B cell (primary cell): Measurements from ENCODE around the gene SLC6A18. TPM values are rescaled to one million over a fixed set of nuclear protein-coding genes. Genes with fewer than 3 reads are reported as not detected.

Experiments used
- ATAC-seq: fragments of 200-7000 bp; cut with Tn5 transposase; one replicate; pipeline ENCODE4 v1.10.0; 2021; ENCODE audit warnings: low read depth, mild to moderate bottlenecking, moderate number of reproducible peaks, moderate library complexity
- CTCF ChIA-PET: fragments of 350-600 bp; sonication (Branson Sonifier 250); formaldehyde crosslinking; loops from one replicate; lab custom pipeline; 2021; ENCODE audit warnings: antibody characterized with exemption, inconsistent platforms; lab: Charles Lee
- POLR2A ChIA-PET: fragments of 350-600 bp; sonication (Branson Sonifier 250); formaldehyde crosslinking; loops from one replicate; lab custom pipeline; 2021; ENCODE audit warnings: antibody characterized with exemption; lab: Charles Lee
- DNase-seq: peaks from one replicate; pipeline ENCODE4 v3.0.0; 2013
- H2AFZ ChIP-seq: 2 replicates; pipeline ENCODE4 v1.6.1; 2012; ENCODE audit warnings: mild to moderate bottlenecking, low read depth, low read length; ENCODE audit not compliant: insufficient read depth, poor library complexity, severe bottlenecking
- H3K27ac ChIP-seq, 2 donors: 1 replicate in 1 of 2; 2 replicates in 1 of 2; pipeline ENCODE4 v1.5.1; 2012 to 2013; ENCODE audit warnings: low read length in 2 of 2, mild to moderate bottlenecking in 2 of 2, moderate library complexity in 1 of 2
- H3K27me3 ChIP-seq, 4 experiments: fragments of 200-600 bp in 1 of 4; sonication (generic) in 1 of 4; replicated peaks in 1 of 4; 1 replicate in 2 of 4; 2 replicates in 2 of 4; pipeline versions ENCODE4 v1.6.1 to v1.7.0; 2013 to 2016; ENCODE audit warnings: low read length in 3 of 4, mild to moderate bottlenecking in 2 of 4, mixed read lengths in 1 of 4, moderate library complexity in 1 of 4; ENCODE audit not compliant: insufficient read depth in 4 of 4, control insufficient read depth in 3 of 4; ENCODE audit errors: control extremely low read depth in 1 of 4
- H3K36me3 ChIP-seq, 2 experiments: replicated peaks in 1 of 2; 1 replicate in 1 of 2; 2 replicates in 1 of 2; pipeline versions ENCODE4 v1.6.1 to v1.7.1; 2013; ENCODE audit warnings: low read length in 1 of 2; ENCODE audit not compliant: insufficient read depth in 2 of 2, control insufficient read depth in 1 of 2; ENCODE audit errors: control extremely low read depth in 1 of 2, extremely low read depth in 1 of 2
- H3K4me1 ChIP-seq, 2 donors: fragments of 200-600 bp in 1 of 2; sonication (generic) in 1 of 2; 1 replicate in 1 of 2; 2 replicates in 1 of 2; pipeline versions ENCODE4 v1.5.1 to v1.6.1; 2013 to 2017; ENCODE audit warnings: low read length in 2 of 2; ENCODE audit not compliant: control insufficient read depth in 2 of 2, insufficient read depth in 2 of 2
- H3K4me2 ChIP-seq: replicated peaks from 2 replicates; pipeline ENCODE3; 2012; ENCODE audit warnings: mild to moderate bottlenecking, low read depth, low read length; ENCODE audit not compliant: poor library complexity, severe bottlenecking
- H3K4me3 ChIP-seq, 5 experiments: fragments of 200-600 bp in 1 of 5; sonication (generic) in 1 of 5; 1 replicate in 3 of 5; 2 replicates in 2 of 5; pipeline versions ENCODE4 v1.5.1 to v1.7.0; 2011 to 2016; ENCODE audit warnings: low read length in 4 of 5, mild to moderate bottlenecking in 4 of 5, low read depth in 2 of 5, control low read depth in 1 of 5, moderate library complexity in 1 of 5; ENCODE audit not compliant: insufficient read depth in 1 of 5; ENCODE audit errors: control extremely low read depth in 1 of 5, extremely low read depth in 1 of 5
- H3K79me2 ChIP-seq: fragments of 200-600 bp; sonication (generic); one replicate; pipeline ENCODE4 v1.6.0; 2016; ENCODE audit warnings: low read length; ENCODE audit not compliant: control insufficient read depth, insufficient read depth
- H3K9ac ChIP-seq: fragments of 200-600 bp; sonication (generic); 2 replicates; pipeline ENCODE4 v1.6.1; 2017; ENCODE audit warnings: mild to moderate bottlenecking, low read length, moderate library complexity
- H3K9me3 ChIP-seq, 3 donors: one replicate each; pipeline versions ENCODE4 v1.6.1 to v1.7.1; 2013; ENCODE audit warnings: low read length in 2 of 3; ENCODE audit not compliant: control insufficient read depth in 2 of 3, insufficient read depth in 1 of 3; ENCODE audit errors: control extremely low read depth in 1 of 3
- H4K20me1 ChIP-seq: 2 replicates; pipeline ENCODE4 v1.6.0; 2012; ENCODE audit warnings: mild to moderate bottlenecking, low read length; ENCODE audit not compliant: insufficient read depth, control insufficient read depth, poor library complexity, severe bottlenecking
- H3K27ac Mint-ChIP-seq: one replicate; pipeline ENCODE4 v1.8.0; 2021; ENCODE audit warnings: mixed read lengths
- H3K27me3 Mint-ChIP-seq: one replicate; pipeline ENCODE4 v1.8.0; 2021; ENCODE audit warnings: mixed read lengths
- H3K4me1 Mint-ChIP-seq: one replicate; pipeline ENCODE4 v1.8.0; 2021; ENCODE audit warnings: mixed read lengths
- H3K4me3 Mint-ChIP-seq: one replicate; pipeline ENCODE4 v1.8.0; 2021; ENCODE audit warnings: mixed read lengths
- H3K9me3 Mint-ChIP-seq: one replicate; pipeline ENCODE4 v1.8.0; 2022; ENCODE audit warnings: mixed read lengths; ENCODE audit not compliant: insufficient read depth
- EZH2 ChIP-seq: IDR thresholded peaks from 2 replicates; pipeline ENCODE4 v1.6.1; 2012; ENCODE audit warnings: borderline replicate concordance, low read depth, mild to moderate bottlenecking, moderate library complexity, low read length; ENCODE audit not compliant: insufficient read depth, poor library complexity, severe bottlenecking
- WGBS: methylation state at CpG from one replicate; pipeline ENCODE4 v1.1.5; 2013; ENCODE audit warnings: missing lambda C conversion rate; ENCODE audit not compliant: insufficient coverage; 5-methylcytosine and 5-hydroxymethylcytosine counted together
- intact Hi-C: fragments of 100-400 bp; cut with micrococcal nuclease; formaldehyde crosslinking; loops from one replicate; pipeline ENCODE4 v1.10.0; 2022
- polyA plus RNA-seq: library from polyadenylated mRNA; depleted of rRNA; stranded (reverse); fragments of >200 nt; gene quantifications from 2 replicates; pipeline ENCODE4 v1.2.3, GENCODE V29; 2012
- total RNA-seq, 2 donors: library from RNA; stranded (reverse); fragments of 120-200 nt in 1 of 2; gene quantifications; 1 replicate in 1 of 2; 2 replicates in 1 of 2; pipeline versions ENCODE4 v1.2.3 to v1.2.4, GENCODE V29; 2013 to 2022
- TF ChIP-seq, protein P1 (sequence below): fragments of 200-600 bp; IDR thresholded peaks from one replicate; pipeline ENCODE4 v1.8.0; 2022; ENCODE audit warnings: antibody characterized with exemption, mild to moderate bottlenecking

SLC6A18 gene
- total and polyA plus RNA-seq, 2 donors (not counting 1 experiment from before 2014, with no cell fraction given), result not detected

DNA sequence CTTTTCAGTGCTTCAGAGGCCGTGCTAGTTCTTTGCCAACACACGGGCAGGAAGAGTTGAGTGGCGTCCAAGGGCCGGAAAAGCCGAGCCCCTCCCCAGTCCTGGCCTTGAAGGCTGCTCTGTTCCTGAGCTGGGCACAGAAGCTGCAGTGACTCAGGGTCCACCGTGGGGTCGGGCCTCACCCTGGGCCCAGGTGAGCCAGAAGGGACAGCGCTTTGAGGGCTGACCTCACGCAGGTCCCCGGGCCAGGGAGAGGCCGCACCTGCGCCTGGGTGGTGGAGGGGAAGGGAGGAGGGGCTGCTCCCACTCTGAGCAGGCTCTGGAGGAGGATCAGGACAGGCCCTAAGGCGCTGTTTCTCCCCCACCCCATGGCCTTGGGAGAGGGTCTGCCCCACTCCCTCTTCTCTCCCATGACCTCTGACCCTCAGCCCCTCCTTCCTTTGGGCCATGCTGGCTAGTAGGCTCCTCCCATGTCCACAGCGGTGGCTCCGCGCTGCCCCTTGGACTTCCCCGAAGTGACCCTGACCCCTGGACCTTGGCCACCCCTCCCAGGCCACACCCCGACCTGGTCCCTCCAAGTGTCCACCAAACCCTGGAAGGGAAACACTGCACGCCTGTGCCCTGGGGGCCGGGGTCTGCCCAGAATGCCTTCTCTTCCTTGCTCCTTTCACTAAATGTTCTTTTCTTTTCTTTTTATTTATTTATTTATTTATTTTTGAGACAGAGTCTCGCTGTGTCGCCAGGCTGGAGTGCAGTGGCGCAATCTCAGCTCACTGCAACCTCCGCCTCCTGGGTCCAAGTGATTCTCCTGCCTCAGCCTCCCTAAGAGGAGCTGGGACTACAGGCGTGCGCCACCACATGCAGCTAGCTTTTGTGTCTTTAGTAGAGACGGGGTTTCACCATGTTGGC lies 43.5 kb upstream of the SLC6A18 start:
- Histone ChIP-seq H3K79me2 (no peaks in the 10 kb centered on the region), H3K4me2 (no peak overlapping the region), H3K27ac (no peak overlapping the region), H4K20me1 (no peaks in the 10 kb centered on the region), H3K9ac (no peak overlapping the region), H2AFZ (no peak overlapping the region), H3K4me1 (no peaks in the 10 kb centered on the region), H3K36me3 (no peaks in the 10 kb centered on the region), H3K4me3 (no peak overlapping the region), H3K9me3 (no peaks in the 10 kb centered on the region), H3K27me3 (no peaks in the 10 kb centered on the region)
- intact Hi-C loops, result no loop called here
- TF ChIP-seq EZH2, result no peak
- TF ChIP-seq, protein P1, sequence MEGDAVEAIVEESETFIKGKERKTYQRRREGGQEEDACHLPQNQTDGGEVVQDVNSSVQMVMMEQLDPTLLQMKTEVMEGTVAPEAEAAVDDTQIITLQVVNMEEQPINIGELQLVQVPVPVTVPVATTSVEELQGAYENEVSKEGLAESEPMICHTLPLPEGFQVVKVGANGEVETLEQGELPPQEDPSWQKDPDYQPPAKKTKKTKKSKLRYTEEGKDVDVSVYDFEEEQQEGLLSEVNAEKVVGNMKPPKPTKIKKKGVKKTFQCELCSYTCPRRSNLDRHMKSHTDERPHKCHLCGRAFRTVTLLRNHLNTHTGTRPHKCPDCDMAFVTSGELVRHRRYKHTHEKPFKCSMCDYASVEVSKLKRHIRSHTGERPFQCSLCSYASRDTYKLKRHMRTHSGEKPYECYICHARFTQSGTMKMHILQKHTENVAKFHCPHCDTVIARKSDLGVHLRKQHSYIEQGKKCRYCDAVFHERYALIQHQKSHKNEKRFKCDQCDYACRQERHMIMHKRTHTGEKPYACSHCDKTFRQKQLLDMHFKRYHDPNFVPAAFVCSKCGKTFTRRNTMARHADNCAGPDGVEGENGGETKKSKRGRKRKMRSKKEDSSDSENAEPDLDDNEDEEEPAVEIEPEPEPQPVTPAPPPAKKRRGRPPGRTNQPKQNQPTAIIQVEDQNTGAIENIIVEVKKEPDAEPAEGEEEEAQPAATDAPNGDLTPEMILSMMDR, result no peak
- no peak overlapping the region for H3K27ac Mint-ChIP-seq
- ChIA-PET POLR2A (no interaction called here), CTCF (no interaction called here)
- H3K4me1 Mint-ChIP-seq, result no peaks in the 10 kb centered on the region
- WGBS, result 88% methylated on average over 20 of the region's 27 CpGs
- no peak for ATAC-seq
- no peak overlapping the region for H3K4me3 Mint-ChIP-seq
- DNase-seq, result no peak
- no peaks in the 10 kb centered on the region for H3K9me3 Mint-ChIP-seq
- peaks cover 3% of the 10 kb centered on the region for H3K27me3 Mint-ChIP-seq

DNA sequence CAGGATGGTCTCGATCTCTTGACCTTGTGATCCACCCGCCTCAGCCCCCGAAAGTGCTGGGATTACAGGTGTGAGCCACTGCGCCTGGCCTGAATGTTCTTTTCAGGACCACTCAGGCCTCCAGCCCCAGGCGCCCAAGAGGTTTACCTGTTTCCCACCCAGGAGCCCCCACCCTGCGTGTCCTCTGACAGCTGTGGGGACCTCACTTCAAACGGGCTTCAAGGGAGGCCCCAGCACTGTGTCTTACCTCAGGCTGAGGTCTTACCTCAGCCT lies 42.9 kb upstream of the SLC6A18 start:
- no peaks in the 10 kb centered on the region for H3K27me3 ChIP-seq
- no peak overlapping the region for H3K4me2 ChIP-seq
- H3K4me3 ChIP-seq, result no peak overlapping the region
- Mint-ChIP-seq H3K4me3 (no peak overlapping the region), H3K27ac (no peak overlapping the region), H3K27me3 (peaks cover 3% of the 10 kb centered on the region), H3K4me1 (no peaks in the 10 kb centered on the region), H3K9me3 (no peaks in the 10 kb centered on the region)
- 91% methylated on average over 7 of the region's 7 CpGs for WGBS
- POLR2A ChIA-PET, result no interaction called here
- TF ChIP-seq EZH2, result no peak
- TF ChIP-seq, protein P1, result no peak
- H3K9me3 ChIP-seq, result no peaks in the 10 kb centered on the region
- CTCF ChIA-PET, result interaction anchor here (1.8 kb wide), 1 partner anchor 8 kb away, joined by 5 read pairs; no protein-coding TSS in a partner anchor
- H3K27ac ChIP-seq, result no peak overlapping the region
- ATAC-seq, result no peak
- no peak overlapping the region for H3K9ac ChIP-seq
- intact Hi-C loops, result no loop called here
- no peaks in the 10 kb centered on the region for H3K4me1 ChIP-seq
- H4K20me1 ChIP-seq, result no peaks in the 10 kb centered on the region
- no peak for DNase-seq
- H3K79me2 ChIP-seq, result no peaks in the 10 kb centered on the region
- H3K36me3 ChIP-seq, result no peaks in the 10 kb centered on the region
- H2AFZ ChIP-seq, result no peak overlapping the region
